Measurements from ENCODE around the gene PLIN5. TPM values are rescaled to one million over a fixed set of nuclear protein-coding genes. Genes with fewer than 3 reads are reported as not detected.

The PLIN5 gene
- total RNA-seq, 4 donors from 2014 or later, result 1.0 to 21.2 (median 5.3) TPM

- DNase-seq (ENCODE audit: low spot score in 2 of 2), result no peak
- H3K4me3 ChIP-seq (ENCODE audit: low read depth, poor library complexity, severe bottlenecking), result no peak overlapping the region
- intact Hi-C loops (cut with DNase I; ENCODE audit: low total_unique reads), result no loop called here
- WGBS, 2 donors, result 74 to 80% methylated on average over 17 of the region's 17 CpGs
- no peak for TF ChIP-seq CTCF (IDR thresholded peaks at IDR 0.05)
- TF ChIP-seq POLR2A (IDR thresholded peaks at IDR 0.05), result no peak
These were observed 27.2 kb downstream of the PLIN5 start for GRCh38 chr19:4507804-4508203.

- DNase-seq (ENCODE audit: low spot score in 2 of 2), result no peak
- TF ChIP-seq POLR2A (IDR thresholded peaks at IDR 0.05) (no peak), CTCF (IDR thresholded peaks at IDR 0.05) (no peak)
- intact Hi-C loops (cut with DNase I; ENCODE audit: low total_unique reads), result no loop called here
- no peak overlapping the region for H3K4me3 ChIP-seq (ENCODE audit: low read depth, poor library complexity, severe bottlenecking)
- 85 to 86% methylated on average over 8 to 12 of the region's 12 CpGs for WGBS, 2 donors
These were observed 27.9 kb downstream of the PLIN5 start for GRCh38 chr19:4507150-4507452.

GRCh38 chr19:4506449-4507149, 28.4 kb downstream of the PLIN5 start:
- 78 to 85% methylated on average over 17 of the region's 17 CpGs for WGBS, 2 donors
- intact Hi-C loops (cut with DNase I; ENCODE audit: low total_unique reads), result no loop called here
- no peak for DNase-seq (ENCODE audit: low spot score in 2 of 2)
- TF ChIP-seq POLR2A (IDR thresholded peaks at IDR 0.05) (no peak), CTCF (IDR thresholded peaks at IDR 0.05) (no peak)
- H3K4me3 ChIP-seq (ENCODE audit: low read depth, poor library complexity, severe bottlenecking), result no peak overlapping the region

GRCh38 chr19:4505570-4506448, 29.2 kb downstream of the PLIN5 start:
- intact Hi-C loops (cut with DNase I; ENCODE audit: low total_unique reads), result no loop called here
- no peak overlapping the region for H3K4me3 ChIP-seq (ENCODE audit: low read depth, poor library complexity, severe bottlenecking)
- TF ChIP-seq POLR2A (IDR thresholded peaks at IDR 0.05) (no peak), CTCF (IDR thresholded peaks at IDR 0.05) (no peak)
- WGBS, 2 donors, result 92% methylated on average over 34 of the region's 34 CpGs
- DNase-seq (ENCODE audit: low spot score in 2 of 2), result no peak

GRCh38 chr19:4504891-4505569, 30.0 kb downstream of the PLIN5 start:
- DNase-seq (ENCODE audit: low spot score in 2 of 2), result no peak
- intact Hi-C loops (cut with DNase I; ENCODE audit: low total_unique reads), result no loop called here
- no peak for TF ChIP-seq POLR2A (IDR thresholded peaks at IDR 0.05)
- TF ChIP-seq CTCF (IDR thresholded peaks at IDR 0.05), result no peak
- no peak overlapping the region for H3K4me3 ChIP-seq (ENCODE audit: low read depth, poor library complexity, severe bottlenecking)
- 83 to 84% methylated on average over 15 of the region's 15 CpGs for whole genome bisulfite sequencing, 2 donors
